Measurements from ENCODE around the gene GIT2. TPM values are rescaled to one million over a fixed set of nuclear protein-coding genes. Genes with fewer than 3 reads are reported as not detected.
A peak's percentile ranks its signal among the peaks of the same experiment; 100 is the strongest.

GIT2 gene
- total and polyA plus RNA-seq, 2 of the 8 experiments (the other 6 are each of a cell fraction or from before 2014, with no cell fraction given) = 9.6 to 20.7 TPM

GRCh38 chr12:109934026-109934425 is 62.1 kb downstream of the GIT2 start:
- ChIA-PET CTCF (ENCODE audit: partially characterized antibody) (interaction anchor here (0.8 to 10.4 kb wide), 13 partner anchors 9 to 168 kb away, joined by 3 to 114 read pairs (median 4); no protein-coding TSS in a partner anchor), POLR2A (ENCODE audit: partially characterized antibody) (interaction anchor here (0.6 kb wide), 1 partner anchor 134 kb away, joined by 3 read pairs; no protein-coding TSS in a partner anchor)
- no peak overlapping the region for H2BK5ac ChIP-seq (ENCODE audit: low read depth, low read length)

More at GRCh38 chr12:109934026-109934425, 62.1 kb downstream of the GIT2 start:
- Histone ChIP-seq H3K79me1 (ENCODE audit: low read depth, low read length) (no peaks in the 10 kb centered on the region), H2AFZ (ENCODE audit: low read length) (no peak overlapping the region), H3K9me3 (ENCODE audit: insufficient read depth in 2 of 2, low read depth in 1 of 2, low read length in 1 of 2) (no peaks in the 10 kb centered on the region), H3K4me2 (ENCODE audit: insufficient read depth in 1 of 2, low read depth in 2 of 2, low read length in 2 of 2) (no peak overlapping the region), H3K56ac (replicated peaks; ENCODE audit: insufficient read length, low read depth, low read length) (no peak overlapping the region), H3K18ac (ENCODE audit: extremely low read depth, low read length) (no peak overlapping the region), H3K9ac (replicated peaks in 1 of 4; ENCODE audit: extremely low read depth in 1 of 4, low read depth in 3 of 4, low read length in 3 of 4) (no peak overlapping the region), H3K23me2 (ENCODE audit: low read depth, low read length) (no peaks in the 10 kb centered on the region), H2AK5ac (ENCODE audit: low read depth, low read length) (no peak overlapping the region), H4K5ac (ENCODE audit: insufficient read length, low read depth, low read length) (no peak overlapping the region), H4K91ac (replicated peaks; ENCODE audit: insufficient read length, low read length) (no peak overlapping the region), H2BK15ac (ENCODE audit: low read length) (no peak overlapping the region), H3K27ac (ENCODE audit: low read depth, low read length) (no peak overlapping the region), H3K79me2 (ENCODE audit: control insufficient read depth in 1 of 2, insufficient read depth in 2 of 2, low read length in 2 of 2) (no peaks in the 10 kb centered on the region), H3K36me3 (ENCODE audit: control insufficient read depth in 2 of 4, insufficient read depth in 4 of 4, low read length in 3 of 4) (peaks cover 4 to 30% (median 10%) of the 10 kb centered on the region in 4 experiments; a peak in 6 of 8 replicates), H4K20me1 (replicated peaks in 1 of 2; ENCODE audit: control insufficient read depth in 1 of 2, insufficient read depth in 2 of 2, low read length in 2 of 2) (no peaks in the 10 kb centered on the region), H2BK12ac (ENCODE audit: low read depth, low read length) (no peak overlapping the region), H2BK20ac (ENCODE audit: low read length) (no peak overlapping the region), H3K4me3 (ENCODE audit: extremely low read depth in 1 of 4, insufficient read depth in 2 of 4, low read depth in 3 of 4, low read length in 4 of 4) (no peak overlapping the region), H4K8ac (ENCODE audit: extremely low read depth, insufficient read depth, low read length) (no peak overlapping the region), H3K4ac (replicated peaks; ENCODE audit: insufficient read length, low read depth, low read length) (no peak overlapping the region), H2BK120ac (replicated peaks; ENCODE audit: low read depth, low read length) (no peak overlapping the region), H3K23ac (ENCODE audit: insufficient read length) (no peak overlapping the region), H3K4me1 (replicated peaks in 1 of 4; ENCODE audit: control insufficient read depth in 3 of 4, insufficient read depth in 4 of 4, low read length in 3 of 4) (no peaks in the 10 kb centered on the region), H3K14ac (ENCODE audit: insufficient read length) (no peak overlapping the region), H3K27me3 (replicated peaks in 1 of 4; ENCODE audit: control insufficient read depth in 3 of 4, extremely low read depth in 1 of 4, insufficient read depth in 3 of 4, low read length in 3 of 4) (no peaks in the 10 kb centered on the region)
- DNase-seq (ENCODE audit: low read depth in 1 of 2, low spot score in 2 of 2) (no peak), FAIRE-seq (peak; percentile 55)
- TF ChIP-seq CTCF (IDR thresholded peaks at IDR 0.05; ENCODE audit: control extremely low read depth in 1 of 3, insufficient read depth in 1 of 3, low read depth in 1 of 3, low read length in 3 of 3) = peak; percentile 39 to 51 (median 44); a peak in 3 of 4 replicates
- TF ChIP-seq RAD21 (IDR thresholded peaks at IDR 0.05 in 1 of 2, conservative IDR thresholded peaks at IDR 0.05 in 1 of 2; ENCODE audit: low read depth in 2 of 2, low read length in 2 of 2) = peak; percentile 34 to 52; a peak in 2 of 4 replicates
- no peak for TF ChIP-seq EZH2 (IDR thresholded peaks at IDR 0.05; ENCODE audit: low read depth, low read length, severe bottlenecking)
- TF ChIP-seq JUND (IDR thresholded peaks at IDR 0.05; ENCODE audit: low read length) = no peak
- WGBS, 2 experiments (ENCODE audit: extremely low coverage in 1 of 2, insufficient coverage in 1 of 2, insufficient read length in 1 of 2, insufficient replicate concordance in 2 of 2, low coverage in 1 of 2, low lambda C conversion rate in 2 of 2, missing lambda C conversion rate in 1 of 2) = 81% methylated on average over 5 of the region's 5 CpGs; no CpG with 5 or more reads in 1 of the 2 experiments
